Stimulated activated CD8-positive, alpha-beta memory T cell treated with anti-CD3 and anti-CD28 coated beads, Interleukin-7, amount 100 ng/mL, for 24 hours (primary cell): Measurements from ENCODE around the gene DRC3.

ENCODE experiments used
- DNase-seq: peaks from one replicate; pipeline ENCODE4 v3.0.0-alpha.2; 2020; ENCODE audit warnings: low read depth

Gene DRC3

DNA sequence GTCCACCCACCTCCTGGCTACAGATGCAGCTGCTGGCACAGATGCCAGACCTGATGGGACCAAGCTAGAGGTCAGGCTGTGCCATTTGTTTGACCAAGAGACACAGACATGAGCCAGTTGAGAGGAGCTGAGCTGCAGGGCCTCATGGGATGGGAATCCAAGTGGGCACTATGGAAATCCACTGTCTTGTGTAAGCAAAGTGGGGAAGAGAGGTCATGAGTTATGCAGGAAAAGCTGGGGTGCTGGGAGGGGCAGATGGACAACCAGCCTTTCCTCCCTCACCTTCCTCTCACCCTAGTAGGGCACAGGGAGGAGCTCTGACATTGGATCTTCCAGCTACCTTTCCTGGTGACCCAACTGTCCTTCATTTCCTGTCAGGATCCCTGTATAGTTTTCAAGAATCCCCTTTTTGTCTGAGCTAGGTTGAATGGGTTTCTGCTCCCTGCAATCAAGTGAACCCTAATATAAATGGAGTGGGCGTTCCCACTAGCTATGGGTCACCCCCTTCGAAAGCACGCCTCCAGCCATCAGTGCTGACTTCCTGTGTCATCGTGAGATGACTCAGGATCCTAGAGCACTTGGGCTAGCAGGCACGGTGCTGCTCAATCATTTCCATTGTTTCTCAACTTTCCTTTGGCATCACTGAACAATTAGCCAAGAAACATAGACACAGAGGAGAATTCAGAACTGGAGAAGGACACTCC, 52.7 kb downstream of the DRC3 start:
- no peak for DNase-seq

GRCh38 chr17:18025945-18026776, 53.5 kb downstream of the DRC3 start:
- DNase-seq = no peak

DNA sequence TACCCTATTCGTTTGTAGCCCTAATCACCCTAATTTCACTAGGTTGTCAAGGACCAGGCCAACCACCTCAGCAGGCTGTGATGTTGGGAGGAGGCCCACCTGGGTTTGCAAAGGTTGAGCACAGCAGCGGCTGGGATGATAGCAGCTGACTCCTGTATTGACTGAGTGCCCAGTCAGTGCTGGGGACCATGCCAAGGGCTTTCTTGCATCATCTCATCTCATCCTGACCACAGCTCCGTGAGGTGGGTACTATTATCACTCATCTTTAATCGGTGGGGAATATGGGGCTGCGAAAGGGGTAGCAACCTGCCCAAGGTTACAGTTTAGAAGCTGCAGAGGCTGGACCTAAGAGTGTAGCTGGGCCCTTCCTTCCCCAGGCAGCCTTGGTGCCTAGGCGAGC, 54.6 kb downstream of the DRC3 start:
- no peak for DNase-seq

DNA sequence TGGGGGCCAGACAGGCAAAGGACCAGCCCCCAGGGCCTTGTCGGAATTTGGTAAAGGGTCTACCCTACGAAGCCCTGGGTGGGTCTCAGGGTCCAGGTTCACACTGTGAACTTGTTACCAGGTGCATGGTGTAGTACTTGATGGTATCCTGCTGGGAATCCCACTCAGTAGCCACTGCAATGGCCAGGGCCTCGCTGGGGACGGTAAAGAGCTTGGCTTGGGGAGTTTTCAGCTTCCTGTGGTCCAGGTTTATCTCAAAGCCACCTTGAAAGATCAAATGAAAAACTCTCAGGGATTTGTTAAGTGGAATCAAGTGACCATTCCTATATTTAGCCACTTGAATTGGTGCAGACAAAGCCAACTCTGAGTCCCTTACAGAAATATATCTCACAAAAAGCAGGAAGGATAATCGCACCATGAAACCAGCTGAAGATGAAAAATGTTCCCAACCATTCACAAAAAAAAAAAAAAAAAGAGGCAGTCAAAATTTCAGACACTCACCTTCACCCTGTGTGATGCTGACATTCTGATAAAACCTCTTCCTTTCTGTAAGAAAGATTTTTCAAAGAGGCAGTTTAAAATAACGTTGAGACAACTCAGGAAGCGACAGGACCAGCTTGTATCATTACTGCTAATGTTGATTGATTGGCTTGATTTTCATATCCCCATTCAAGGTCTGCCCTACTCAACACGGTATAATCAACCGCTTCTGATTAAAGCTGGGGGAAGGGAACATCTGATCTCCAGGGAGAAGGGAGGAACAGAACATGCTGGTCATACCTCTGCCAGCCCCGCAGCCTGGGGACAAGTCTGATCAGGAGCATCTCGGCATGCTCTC, 55.7 kb downstream of the DRC3 start:
- no peak for DNase-seq

GRCh38 chr17:18028952-18029540, 56.4 kb downstream of the DRC3 start:
- no peak for DNase-seq

DNA sequence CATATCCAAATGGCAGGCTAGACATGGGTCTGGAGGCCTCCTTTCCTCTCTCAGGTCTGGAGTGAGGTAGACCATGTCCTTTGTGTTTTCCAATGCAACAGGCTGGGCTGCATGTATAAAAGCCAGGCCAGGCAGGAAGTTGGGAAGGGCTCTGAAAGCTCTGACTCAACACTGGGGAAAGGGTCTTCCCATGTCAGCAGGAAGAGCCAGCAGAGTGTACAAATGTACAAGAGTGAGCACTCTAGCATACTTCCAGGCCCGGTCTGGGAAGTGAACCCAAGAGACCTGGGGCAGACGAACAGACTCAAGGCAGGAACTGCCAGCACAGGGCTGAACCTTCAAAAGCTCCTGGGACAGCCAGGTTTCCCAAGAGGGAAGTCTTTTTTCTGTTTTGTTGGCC, 59.3 kb downstream of the DRC3 start:
- DNase-seq = no peak

DNA sequence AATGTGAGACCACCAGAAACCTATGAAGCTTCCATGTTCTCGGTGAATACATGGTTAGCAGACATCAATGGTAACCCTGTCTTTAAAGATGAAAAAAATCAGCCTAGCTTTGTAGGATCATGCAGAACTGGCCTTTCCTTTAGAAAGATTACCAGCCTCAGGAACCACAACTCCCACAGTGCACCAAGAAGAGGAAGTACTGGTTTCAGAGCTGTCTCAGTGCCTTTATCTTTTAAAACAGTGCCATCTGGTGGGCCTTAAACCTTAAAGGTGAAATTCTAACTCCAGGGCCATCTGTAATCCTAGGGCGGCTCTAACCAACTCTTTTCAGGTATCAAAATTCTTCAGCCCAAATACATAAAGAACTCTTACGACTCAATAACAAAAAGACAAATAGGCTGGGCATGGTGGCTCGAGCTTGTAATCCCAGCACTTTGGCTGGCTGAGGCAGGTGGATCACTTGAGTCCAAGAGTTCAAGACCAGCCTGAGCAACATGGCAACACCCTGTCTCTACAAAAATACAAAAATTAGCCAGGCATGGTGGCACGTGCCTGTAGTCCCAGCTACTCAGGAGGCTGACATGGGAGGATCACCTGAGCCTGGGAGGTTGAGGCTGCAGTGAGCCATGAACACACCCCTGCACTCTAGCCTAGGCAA, 60.9 kb downstream of the DRC3 start:
- DNase-seq = no peak

- DNase-seq = no peak
Measured at GRCh38 chr17:18035704-18036103, 63.0 kb downstream of the DRC3 start.

GRCh38 chr17:18037486-18037885, 64.8 kb downstream of the DRC3 start:
- no peak for DNase-seq

DNA sequence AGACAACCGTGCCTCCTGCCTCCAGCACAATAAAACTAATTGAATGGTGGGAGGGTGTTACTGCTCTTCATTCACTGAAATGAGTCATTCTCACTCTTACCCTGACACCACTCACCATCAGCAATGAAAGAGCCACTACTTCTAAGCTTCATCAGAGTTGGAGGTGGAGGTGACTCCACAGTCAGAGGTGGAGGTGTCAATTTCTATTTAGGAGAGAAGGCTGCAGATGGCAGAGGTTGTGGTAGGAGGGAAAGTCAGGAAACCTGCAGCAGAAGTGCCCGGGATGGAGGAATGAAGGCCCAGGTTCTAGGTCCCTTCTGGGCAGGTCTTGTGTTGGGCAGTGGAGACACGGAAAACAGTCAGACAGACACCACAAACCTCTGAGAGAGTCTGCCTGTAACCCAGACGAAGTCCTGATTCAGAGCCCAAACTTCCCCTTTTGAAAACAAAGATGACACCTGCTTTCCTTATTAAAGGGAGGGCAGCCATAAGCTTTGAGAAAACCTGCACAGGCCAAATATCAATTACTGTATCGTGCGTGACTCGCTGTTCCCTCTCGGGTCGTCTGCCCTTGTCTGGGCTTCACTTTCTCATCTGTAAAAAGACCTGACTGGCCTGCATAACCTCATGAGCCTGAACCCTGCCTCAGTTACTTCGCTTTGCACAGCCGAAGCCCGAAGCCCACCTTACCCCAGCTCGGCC, 65.6 kb downstream of the DRC3 start:
- no peak for DNase-seq

DNA sequence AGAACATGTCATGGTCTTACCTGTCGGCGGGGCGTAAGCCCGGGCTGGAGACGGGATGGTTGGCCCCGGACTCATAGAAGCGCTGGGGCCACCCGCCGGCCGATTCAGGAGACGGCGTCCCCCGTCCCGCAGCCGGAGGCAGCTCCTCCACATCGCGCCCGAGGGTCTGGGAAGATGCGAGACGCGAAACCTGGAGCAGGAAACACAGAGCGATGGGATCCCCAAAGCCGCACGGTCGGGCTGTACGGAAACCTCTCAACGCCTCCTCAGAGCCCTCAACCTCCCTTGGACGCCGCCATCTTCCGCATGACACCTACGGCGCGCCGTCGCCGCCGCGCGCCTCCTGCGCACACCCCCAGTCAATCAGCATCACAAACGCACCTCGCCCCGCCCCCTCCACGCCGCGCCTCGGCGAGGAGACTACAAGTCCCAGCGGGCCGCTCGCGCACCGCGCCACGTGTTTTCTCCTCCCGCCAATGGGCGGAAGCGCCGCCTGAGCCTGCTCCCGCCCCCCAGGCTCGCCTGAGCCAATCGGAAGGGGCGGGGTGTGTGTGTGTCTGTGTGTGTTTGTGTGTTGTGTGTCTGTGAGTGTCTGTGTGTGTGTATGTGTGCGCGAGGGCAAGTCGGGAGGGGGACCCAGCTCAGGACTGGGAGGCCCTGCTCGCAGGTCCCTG, 66.3 kb downstream of the DRC3 start, which contains the start of the genes ATPAF2 and GID4:
Gene ATPAF2 (minus strand): TSS at position 308 of the 674 bp plus-strand sequence. CDS start 155 bp downstream, at position 153.
Gene GID4 (plus strand): TSS at position 548 of the 674 bp plus-strand sequence. CDS start 57 bp downstream, at position 605.
- peak; percentile 98 for DNase-seq

GRCh38 chr17:18039535-18040260, 67.0 kb downstream of the DRC3 start:
- no peak for DNase-seq

DNA sequence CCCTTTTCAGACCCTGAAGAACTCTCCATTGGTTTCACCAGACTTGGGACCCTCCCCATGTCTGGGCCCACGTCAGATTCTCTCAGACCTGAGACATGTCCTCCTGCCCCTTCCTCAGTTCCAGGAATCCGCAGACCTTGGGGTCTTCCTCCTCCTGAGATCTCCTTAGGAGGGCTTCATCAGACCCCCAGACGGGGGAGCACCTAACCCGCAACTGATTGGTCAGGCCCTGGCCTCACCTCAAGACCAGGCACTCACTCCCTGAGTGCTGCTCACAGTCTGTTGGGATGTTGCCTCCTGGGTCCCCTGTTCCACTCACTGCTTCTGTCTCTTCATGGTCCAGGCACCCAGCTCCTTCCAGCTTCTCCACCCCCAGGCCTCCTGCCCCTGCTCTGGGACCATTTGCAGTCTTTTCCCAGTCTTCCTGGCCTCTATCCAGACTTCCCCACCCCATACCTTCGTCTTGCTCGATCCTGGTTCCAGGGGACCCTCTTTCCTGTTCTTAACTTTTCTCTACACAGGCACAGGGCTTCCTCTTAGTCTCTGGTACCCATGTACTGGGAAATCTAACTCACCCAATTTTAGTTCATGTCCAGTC, 67.7 kb downstream of the DRC3 start:
- no peak for DNase-seq

- DNase-seq = no peak
Measured at GRCh38 chr17:18041776-18042175, 69.1 kb downstream of the DRC3 start.

DNA sequence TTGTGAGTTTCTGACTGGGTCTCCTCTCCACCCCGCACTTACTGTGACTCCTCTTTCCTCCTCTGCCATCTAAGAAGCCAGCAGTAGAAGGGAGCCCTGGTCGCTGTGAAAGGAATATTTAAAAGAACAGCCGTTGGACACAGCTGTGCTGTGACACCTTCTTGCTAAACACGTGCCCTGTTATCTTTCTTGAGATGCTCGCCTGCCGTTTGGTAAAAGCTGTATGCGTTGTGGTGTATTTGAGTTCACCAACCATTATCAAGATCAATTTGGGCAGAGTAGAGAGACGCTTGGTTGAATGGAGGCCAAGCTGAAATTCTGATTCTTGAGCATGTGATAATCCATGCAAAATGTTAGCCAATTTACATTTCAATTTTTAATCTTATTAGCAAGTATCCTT, 70.3 kb downstream of the DRC3 start:
- no peak for DNase-seq

DNA sequence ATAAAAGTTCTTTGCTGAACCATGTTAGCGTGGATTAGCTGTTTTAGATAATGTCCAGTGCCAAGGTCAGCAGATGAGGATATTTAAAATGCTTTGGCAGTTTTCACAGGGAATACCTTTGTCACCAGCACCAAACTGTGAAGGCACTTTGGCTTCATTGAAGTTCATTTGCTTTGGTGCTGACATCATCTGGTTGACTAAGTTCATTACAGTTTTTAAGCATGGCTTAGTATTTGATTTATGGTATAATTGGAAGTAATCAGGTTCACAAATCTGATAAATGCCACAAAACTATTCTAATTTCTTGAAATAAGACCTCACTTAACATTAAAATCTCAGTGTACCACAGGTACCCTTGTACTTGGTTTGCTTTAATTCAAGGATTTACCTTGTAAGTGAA, 70.8 kb downstream of the DRC3 start:
- no peak for DNase-seq

DNA sequence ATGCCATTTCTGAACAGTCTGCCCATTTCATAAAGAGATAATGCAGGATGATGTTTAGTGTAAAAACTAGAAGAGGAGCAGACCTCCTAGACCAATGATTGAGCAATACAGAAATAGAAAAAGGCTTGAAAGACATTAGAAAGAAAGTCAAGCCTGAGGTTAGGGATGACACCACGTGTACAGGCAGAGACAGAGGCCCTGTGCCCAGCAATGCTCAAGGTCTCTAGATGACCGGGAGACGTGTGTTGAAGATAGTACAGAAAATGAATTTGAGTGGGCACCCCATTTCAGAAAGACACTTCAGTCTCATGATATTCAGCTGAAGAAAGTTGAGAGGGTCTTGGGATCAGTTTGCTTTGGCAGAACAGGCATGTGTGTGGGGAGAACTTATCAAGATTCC, 71.9 kb downstream of the DRC3 start:
- no peak for DNase-seq

DNA sequence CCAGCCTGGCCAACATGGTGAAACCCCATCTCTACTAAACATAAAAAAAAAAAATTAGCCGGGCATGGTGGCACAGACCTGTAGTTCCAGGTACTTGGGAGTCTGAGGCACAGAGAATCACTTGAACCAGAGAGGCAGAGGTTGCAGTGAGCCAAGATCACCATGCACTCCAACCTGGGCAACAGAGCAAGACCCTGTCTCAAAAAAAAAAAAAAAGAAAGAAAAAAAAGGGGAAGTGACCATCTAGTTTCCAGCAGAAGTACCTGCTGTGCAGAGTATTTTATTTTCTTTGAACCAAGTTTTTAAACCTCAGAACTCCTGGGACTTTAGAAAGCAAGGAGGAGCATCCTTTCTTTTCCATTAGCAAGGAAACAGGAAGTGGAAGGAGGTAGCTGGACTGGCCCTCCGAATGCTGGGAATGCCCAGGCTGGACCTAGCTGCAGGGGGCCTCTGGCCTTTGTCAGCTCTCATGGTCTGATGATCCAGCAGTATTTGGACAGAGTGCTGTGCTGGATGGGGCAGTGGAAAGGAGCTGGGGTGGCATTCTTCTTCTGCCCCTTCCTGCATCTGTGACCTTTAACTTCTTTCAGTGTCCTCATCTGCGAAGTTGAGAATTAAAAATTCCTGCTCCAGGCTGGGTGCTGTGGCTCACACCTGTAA, 73.2 kb downstream of the DRC3 start:
- no peak for DNase-seq

DNA sequence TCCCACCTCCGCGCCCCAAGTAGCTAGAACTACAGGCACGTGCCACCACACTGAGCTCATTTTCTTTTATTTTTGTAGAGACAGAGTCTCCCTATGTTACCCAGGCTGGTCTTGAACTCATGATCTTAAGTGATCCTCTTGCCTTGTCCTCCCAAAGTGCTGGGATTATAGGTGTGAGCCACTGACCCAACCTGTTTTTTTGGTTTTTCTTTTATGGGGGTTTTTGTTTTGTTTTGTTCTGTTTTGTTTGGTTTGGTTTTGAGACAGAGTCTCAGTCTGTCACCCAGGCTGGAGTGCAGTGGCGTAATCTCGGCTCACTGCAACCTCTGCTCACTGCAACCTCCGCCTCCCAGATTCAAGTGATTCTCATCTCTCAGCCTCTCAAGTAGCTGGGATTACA, 82.9 kb downstream of the DRC3 start:
- DNase-seq = no peak
